SK-N-SH (cell line): ENCODE results near the gene EEF1AKMT1. TPM values are rescaled to one million over a fixed set of nuclear protein-coding genes. Genes with fewer than 3 reads are reported as not detected.

Experiments used
- CTCF ChIA-PET: fragments of 300-600, 350-600 bp; formaldehyde crosslinking; extraction: SDS; loops from one replicate; lab custom pipeline; 2021; lab: Yijun Ruan, JAX
- POLR2A ChIA-PET: fragments of 350-600 bp; sonication (Branson Sonifier 250); formaldehyde crosslinking; extraction: SDS; loops from one replicate; lab custom pipeline; 2020; ENCODE audit warnings: antibody characterized with exemption, inconsistent platforms; lab: Yijun Ruan, JAX
- DNase-seq: peaks from one replicate; pipeline ENCODE4 v3.0.0; 2012
- H2AFZ ChIP-seq: fragments of 200-600 bp; sonication (generic); 2 replicates; pipeline ENCODE4 v1.8.1; 2016; ENCODE audit warnings: antibody characterized with exemption, mild to moderate bottlenecking, low read depth
- H3F3A ChIP-seq: fragments of 200-600 bp; sonication (generic); replicated peaks from 2 replicates; pipeline ENCODE3; 2016; ENCODE audit warnings: antibody characterized with exemption, mild to moderate bottlenecking; ENCODE audit not compliant: insufficient read depth
- H3K27ac ChIP-seq, 2 experiments: fragments of 200-500 bp in 1 of 2; fragments of 200-600 bp in 1 of 2; sonication (Bioruptor generic) in 1 of 2; sonication (generic), shearing (Covaris generic) in 1 of 2; 2 replicates each; pipeline versions ENCODE4 v1.5.1 to v1.6.1; 2014 to 2016; ENCODE audit warnings: low read depth in 2 of 2, inconsistent platforms in 1 of 2, low read length in 1 of 2, mild to moderate bottlenecking in 1 of 2, mixed read lengths in 1 of 2
- H3K27me3 ChIP-seq: fragments of 200-600 bp; sonication (generic), shearing (Covaris generic); 2 replicates; pipeline ENCODE4 v1.6.1; 2016; ENCODE audit warnings: mixed run types; ENCODE audit not compliant: insufficient read depth
- H3K36me3 ChIP-seq, 2 experiments: fragments of 200-500 bp in 1 of 2; fragments of 200-600 bp in 1 of 2; sonication (Bioruptor generic) in 1 of 2; sonication (generic) in 1 of 2; replicated peaks in 1 of 2; 2 replicates each; pipeline versions ENCODE3 to v1.5.1; 2014 to 2016; ENCODE audit warnings: low read length in 1 of 2, mild to moderate bottlenecking in 1 of 2; ENCODE audit not compliant: insufficient read depth in 2 of 2, control insufficient read depth in 1 of 2
- H3K4me1 ChIP-seq, 2 experiments: fragments of 200-500 bp in 1 of 2; fragments of 200-600 bp in 1 of 2; sonication (Bioruptor generic) in 1 of 2; sonication (generic), shearing (Covaris generic) in 1 of 2; 2 replicates each; pipeline versions ENCODE4 v1.5.1 to v1.6.1; 2014 to 2016; ENCODE audit warnings: low read depth in 1 of 2, low read length in 1 of 2, mixed run types in 1 of 2; ENCODE audit not compliant: insufficient read depth in 2 of 2, control insufficient read depth in 1 of 2
- H3K4me2 ChIP-seq: fragments of 200-600 bp; sonication (generic), shearing (Covaris generic); 2 replicates; pipeline ENCODE4 v1.6.1; 2017; ENCODE audit warnings: mixed run types
- H3K4me3 ChIP-seq, 2 experiments: fragments of 200-500 bp in 1 of 2; fragments of 200-600 bp in 1 of 2; sonication (Bioruptor generic) in 1 of 2; sonication (generic), shearing (Covaris generic) in 1 of 2; 2 replicates each; pipeline versions ENCODE4 v1.5.1 to v1.8.1; 2014 to 2016; ENCODE audit warnings: low read depth in 2 of 2, inconsistent platforms in 1 of 2, low read length in 1 of 2, mild to moderate bottlenecking in 1 of 2, mixed read lengths in 1 of 2, moderate library complexity in 1 of 2
- H3K79me2 ChIP-seq: fragments of 200-600 bp; sonication (generic); 2 replicates; pipeline ENCODE4 v1.8.1; 2017; ENCODE audit warnings: mild to moderate bottlenecking; ENCODE audit not compliant: insufficient read depth
- H3K9ac ChIP-seq: fragments of 200-600 bp; sonication (generic); 2 replicates; pipeline ENCODE4 v1.6.1; 2017; ENCODE audit warnings: mixed run types
- H3K9me2 ChIP-seq: fragments of 200-600 bp; sonication (generic); 2 replicates; pipeline ENCODE4 v1.6.1; 2017; ENCODE audit warnings: mixed run types
- H3K9me3 ChIP-seq: fragments of 200-600 bp; sonication (generic); 2 replicates; pipeline ENCODE4 v1.6.1; 2017; ENCODE audit warnings: mixed run types, mild to moderate bottlenecking, moderate library complexity
- H4K20me1 ChIP-seq: fragments of 200-600 bp; sonication (generic); 2 replicates; pipeline ENCODE4 v1.6.1; 2017; ENCODE audit warnings: mild to moderate bottlenecking, mixed run types; ENCODE audit not compliant: insufficient read depth
- CTCF ChIP-seq: fragments of 200-600 bp; sonication (generic); IDR thresholded peaks from 2 replicates; pipeline ENCODE4 v1.6.1; 2017; ENCODE audit warnings: antibody characterized with exemption, mild to moderate bottlenecking, moderate library complexity
- ELF1 ChIP-seq: IDR thresholded peaks from 2 replicates; pipeline ENCODE4 v1.4.0; 2012
- EZH2phosphoT487 ChIP-seq: fragments of 200-600 bp; sonication (generic); IDR thresholded peaks from 2 replicates; pipeline ENCODE4 v1.6.1; 2017; ENCODE audit warnings: low read depth, mixed run types, mild to moderate bottlenecking, antibody characterized with exemption, moderate library complexity, borderline replicate concordance
- FOSL2 ChIP-seq: IDR thresholded peaks from 2 replicates; pipeline ENCODE4 v1.4.0; 2012; ENCODE audit warnings: low read depth, mild to moderate bottlenecking, moderate library complexity, borderline replicate concordance
- FOXJ3 ChIP-seq: sonication (generic); formaldehyde crosslinking; IDR thresholded peaks from 2 replicates; pipeline ENCODE4 v1.5.1; 2020; ENCODE audit warnings: mild to moderate bottlenecking, missing genetic modification reagents
- FOXM1 ChIP-seq: IDR thresholded peaks from 2 replicates; pipeline ENCODE4 v1.4.0; 2012; ENCODE audit warnings: low read depth, mild to moderate bottlenecking
- GABPA ChIP-seq: IDR thresholded peaks from 2 replicates; pipeline ENCODE4 v1.4.0; 2012; ENCODE audit warnings: low read depth, mild to moderate bottlenecking
- JUND ChIP-seq: IDR thresholded peaks from 2 replicates; pipeline ENCODE4 v1.4.0; 2012
- MAX ChIP-seq: IDR thresholded peaks from 2 replicates; pipeline ENCODE4 v1.4.0; 2012; ENCODE audit warnings: low read depth
- MEF2A ChIP-seq: IDR thresholded peaks from 2 replicates; pipeline ENCODE4 v1.4.0; 2012; ENCODE audit warnings: low read depth, borderline replicate concordance
- MXI1 ChIP-seq: IDR thresholded peaks from 2 replicates; pipeline ENCODE4 v1.6.1; 2012; ENCODE audit warnings: mild to moderate bottlenecking, low read depth, low read length, improper control_type of control experiment
- NFIC ChIP-seq: IDR thresholded peaks from 2 replicates; pipeline ENCODE4 v1.4.0; 2012; ENCODE audit warnings: borderline replicate concordance
- NRF1 ChIP-seq: IDR thresholded peaks from 2 replicates; pipeline ENCODE4 v1.6.1; 2012; ENCODE audit warnings: low read depth, mild to moderate bottlenecking, low read length
- PBX3 ChIP-seq: IDR thresholded peaks from 2 replicates; pipeline ENCODE4; 2012
- POLR2AphosphoS5 ChIP-seq: IDR thresholded peaks from 2 replicates; pipeline ENCODE4 v1.6.1; 2012; ENCODE audit warnings: low read depth, low read length
- RAD21 ChIP-seq: IDR thresholded peaks from 2 replicates; pipeline ENCODE4 v1.6.1; 2012; ENCODE audit warnings: mild to moderate bottlenecking, low read length
- RCOR1 ChIP-seq: fragments of 150-350 bp; IDR thresholded peaks from 2 replicates; pipeline ENCODE4 v1.6.1; 2017; ENCODE audit warnings: antibody characterized with exemption, low read length
- REST ChIP-seq: IDR thresholded peaks from 2 replicates; pipeline ENCODE4 v1.6.1; 2012; ENCODE audit warnings: mild to moderate bottlenecking, low read depth, low read length, moderate library complexity
- RXRA ChIP-seq: IDR thresholded peaks from 2 replicates; pipeline ENCODE4 v1.4.0; 2012; ENCODE audit warnings: low read depth, mild to moderate bottlenecking, borderline replicate concordance
- SIN3A ChIP-seq: IDR thresholded peaks from 2 replicates; pipeline ENCODE4 v1.6.1; 2012; ENCODE audit warnings: low read depth, mild to moderate bottlenecking, low read length, moderate library complexity, borderline replicate concordance
- SMC3 ChIP-seq: IDR thresholded peaks from 2 replicates; pipeline ENCODE4 v1.6.1; 2012; ENCODE audit warnings: low read depth, low read length, improper control_type of control experiment
- USF1 ChIP-seq: IDR thresholded peaks from 2 replicates; pipeline ENCODE4 v1.4.0; 2012; ENCODE audit warnings: low read depth, borderline replicate concordance
- ZBTB33 ChIP-seq: IDR thresholded peaks from 2 replicates; pipeline ENCODE4 v1.4.0; 2012; ENCODE audit warnings: low read depth, borderline replicate concordance
- WGBS: methylation state at CpG from one replicate; pipeline ENCODE4 v1.1.6; 2017; ENCODE audit warnings: low lambda C conversion rate; 5-methylcytosine and 5-hydroxymethylcytosine counted together
- polyA plus RNA-seq, 3 experiments: library from polyadenylated mRNA; depleted of rRNA; stranded (reverse); fragments of >200 nt; gene quantifications; 2 replicates each; pipeline ENCODE4 v1.2.3, GENCODE V29; 2012

Gene EEF1AKMT1
- polyA plus RNA-seq, 1 of the 3 experiments (the other 2 are of a cell fraction) = 4.2 TPM

- no peaks in the 10 kb centered on the region for H3K9me2 ChIP-seq
- peaks cover 40% of the 10 kb centered on the region for H3F3A ChIP-seq
- peaks cover 19% of the 10 kb centered on the region for H3K79me2 ChIP-seq
- WGBS = 7% methylated on average over 5 of the region's 5 CpGs
- peaks cover 4 to 5% of the 10 kb centered on the region in 2 experiments for H3K36me3 ChIP-seq
- peaks cover 7% of the 10 kb centered on the region for H4K20me1 ChIP-seq
- peak overlapping the region; percentile 64; the same call in 1 of the 2 replicates for H3K9ac ChIP-seq
- H3K9me3 ChIP-seq = no peaks in the 10 kb centered on the region
- POLR2A ChIA-PET = interaction anchor here (0.8 kb wide), 1 partner anchor 41 kb away, joined by 3 read pairs; the partner anchor contains the start of gene EEF1AKMT1
- CTCF ChIA-PET = interaction anchor here (2.7 to 3.4 kb wide), 2 partner anchors 12 to 14 kb away, joined by 19 to 28 read pairs; no protein-coding TSS in a partner anchor
- H3K27me3 ChIP-seq = no peaks in the 10 kb centered on the region
- H3K27ac ChIP-seq = peak overlapping the region; percentile 72 to 96
- DNase-seq = peak; percentile 58
- H3K4me1 ChIP-seq = peaks cover 18 to 21% of the 10 kb centered on the region in 2 experiments
- no peak overlapping the region; the same call in 1 of the 2 replicates for H2AFZ ChIP-seq
- H3K4me3 ChIP-seq = peak overlapping the region in 1 of 2 experiments; percentile 36; a peak in 2 of 4 replicates
- peak overlapping the region; percentile 77 for H3K4me2 ChIP-seq
- TF ChIP-seq MXI1 (peak; percentile 78), JUND (peak; percentile 90), NFIC (peak; percentile 97), MEF2A (peak; percentile 79; the same call in 1 of the 2 replicates), GABPA (no peak), FOXJ3 (CRISPR knock-in tag) (no peak), REST (no peak), POLR2AphosphoS5 (peak; percentile 61; the same call in 1 of the 2 replicates), ELF1 (no peak), EZH2phosphoT487 (no peak), RAD21 (no peak), ZBTB33 (peak; percentile 18; the same call in 1 of the 2 replicates), USF1 (peak; percentile 70; the same call in 1 of the 2 replicates), NRF1 (no peak), FOXM1 (no peak), RCOR1 (peak; percentile 41; the same call in 1 of the 2 replicates), PBX3 (peak; percentile 60), MAX (peak; percentile 92), CTCF (no peak), SMC3 (no peak), SIN3A (0 out of 2 replicates have a peak, but pooled peaks have one; percentile 39), RXRA (no peak; the same call in 1 of the 2 replicates), FOSL2 (peak; percentile 79)
These were observed 40.6 kb upstream of the EEF1AKMT1 start for GRCh38 chr13:20814224-20814910.
